ENCODE data around the gene IL25.
"Not testable (repeated sequence)": the region's sequence is repeated elsewhere in the genome, so short reads cannot be mapped to it uniquely, and the experiment has no call there.

IL25 gene

GRCh38 chr14:23388996-23389395 is 16.4 kb downstream of the IL25 start:
- DNase-seq (ENCODE audit: low spot score), result no peak

GRCh38 chr14:23389396-23389795 is 16.8 kb downstream of the IL25 start:
- DNase-seq (ENCODE audit: low spot score), result no peak

GRCh38 chr14:23389871-23390270 is 17.3 kb downstream of the IL25 start:
- DNase-seq (ENCODE audit: low spot score), result not testable (repeated sequence)

GRCh38 chr14:23392613-23393012 is 20.0 kb downstream of the IL25 start:
- no peak for DNase-seq (ENCODE audit: low spot score)

GRCh38 chr14:23396126-23396525 is 23.5 kb downstream of the IL25 start:
- no peak for DNase-seq (ENCODE audit: low spot score)

- DNase-seq (ENCODE audit: low spot score), result no peak
Measured at GRCh38 chr14:23396781-23397407, 24.3 kb downstream of the IL25 start.

GRCh38 chr14:23398348-23398747 is 25.7 kb downstream of the IL25 start:
- no peak for DNase-seq (ENCODE audit: low spot score)

GRCh38 chr14:23399136-23399535 is 26.5 kb downstream of the IL25 start:
- no peak for DNase-seq (ENCODE audit: low spot score)

GRCh38 chr14:23399591-23399990 is 27.0 kb downstream of the IL25 start:
- DNase-seq (ENCODE audit: low spot score), result no peak

- not testable (repeated sequence) for DNase-seq (ENCODE audit: low spot score)
Measured at GRCh38 chr14:23400496-23401149, 28.0 kb downstream of the IL25 start.

GRCh38 chr14:23401291-23401690 is 28.7 kb downstream of the IL25 start:
- no peak for DNase-seq (ENCODE audit: low spot score)

GRCh38 chr14:23402296-23403138 is 29.9 kb downstream of the IL25 start:
- DNase-seq (ENCODE audit: low spot score), result no peak

- DNase-seq (ENCODE audit: low spot score), result no peak
Measured at GRCh38 chr14:23403139-23403438, 30.5 kb downstream of the IL25 start.

GRCh38 chr14:23403908-23404307 is 31.3 kb downstream of the IL25 start:
- no peak for DNase-seq (ENCODE audit: low spot score)

- DNase-seq (ENCODE audit: low spot score), result no peak
Measured at GRCh38 chr14:23404331-23404900, 31.8 kb downstream of the IL25 start.

GRCh38 chr14:23405096-23405495 is 32.5 kb downstream of the IL25 start:
- no peak for DNase-seq (ENCODE audit: low spot score)

GRCh38 chr14:23405516-23406025 is 33.0 kb downstream of the IL25 start:
- DNase-seq (ENCODE audit: low spot score), result no peak

GRCh38 chr14:23406244-23406643 is 33.6 kb downstream of the IL25 start:
- DNase-seq (ENCODE audit: low spot score), result no peak

- no peak for DNase-seq (ENCODE audit: low spot score)
Measured at GRCh38 chr14:23406725-23407355, 34.2 kb downstream of the IL25 start.

GRCh38 chr14:23407516-23408306 is 35.1 kb downstream of the IL25 start, which contains the start of gene MYH6:
TSS of gene MYH6 (minus strand) at chr14:23408273. CDS start at chr14:23407223, 1,050 bp downstream.
- DNase-seq (ENCODE audit: low spot score), result no peak

- no peak for DNase-seq (ENCODE audit: low spot score)
Measured at GRCh38 chr14:23408307-23408630, 35.7 kb downstream of the IL25 start.

All from ecto neural progenitor cell (in vitro differentiated cells).